ENCODE measurements around the gene ERP44.
A peak's percentile ranks its signal among the peaks of the same experiment; 100 is the strongest.
"Not testable (repeated sequence)": the region's sequence is repeated elsewhere in the genome, so short reads cannot be mapped to it uniquely, and the experiment has no call there.

Gene ERP44

DNA sequence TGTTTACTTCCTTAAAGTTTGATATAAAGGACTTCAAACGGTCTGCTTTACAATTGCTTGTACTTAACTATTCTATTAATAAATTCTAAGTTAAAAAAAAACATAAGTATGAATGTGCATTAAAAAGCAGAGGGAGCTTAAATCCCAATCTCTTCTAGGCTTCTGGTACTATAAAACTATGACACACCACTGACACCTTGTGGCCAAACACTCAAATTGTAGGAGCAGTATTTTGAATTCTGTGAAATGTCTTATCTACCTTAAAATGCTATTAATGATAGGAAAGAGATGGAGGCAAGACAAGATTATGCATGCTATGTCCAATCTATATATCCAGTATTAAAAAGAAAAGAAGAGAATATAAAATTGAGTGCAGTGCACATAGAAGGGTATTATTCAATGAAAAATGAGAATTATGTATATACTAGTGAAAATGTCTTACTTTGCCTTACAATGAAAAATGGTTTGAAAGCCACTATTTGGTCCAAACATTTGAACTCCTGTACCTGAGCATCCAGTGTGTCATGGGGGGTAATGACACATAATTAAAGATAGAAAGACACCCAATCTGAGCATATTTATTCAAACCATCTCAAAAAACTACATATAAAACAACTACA is 87.6 kb downstream of the ERP44 start:
- TF ChIP-seq, protein P1, sequence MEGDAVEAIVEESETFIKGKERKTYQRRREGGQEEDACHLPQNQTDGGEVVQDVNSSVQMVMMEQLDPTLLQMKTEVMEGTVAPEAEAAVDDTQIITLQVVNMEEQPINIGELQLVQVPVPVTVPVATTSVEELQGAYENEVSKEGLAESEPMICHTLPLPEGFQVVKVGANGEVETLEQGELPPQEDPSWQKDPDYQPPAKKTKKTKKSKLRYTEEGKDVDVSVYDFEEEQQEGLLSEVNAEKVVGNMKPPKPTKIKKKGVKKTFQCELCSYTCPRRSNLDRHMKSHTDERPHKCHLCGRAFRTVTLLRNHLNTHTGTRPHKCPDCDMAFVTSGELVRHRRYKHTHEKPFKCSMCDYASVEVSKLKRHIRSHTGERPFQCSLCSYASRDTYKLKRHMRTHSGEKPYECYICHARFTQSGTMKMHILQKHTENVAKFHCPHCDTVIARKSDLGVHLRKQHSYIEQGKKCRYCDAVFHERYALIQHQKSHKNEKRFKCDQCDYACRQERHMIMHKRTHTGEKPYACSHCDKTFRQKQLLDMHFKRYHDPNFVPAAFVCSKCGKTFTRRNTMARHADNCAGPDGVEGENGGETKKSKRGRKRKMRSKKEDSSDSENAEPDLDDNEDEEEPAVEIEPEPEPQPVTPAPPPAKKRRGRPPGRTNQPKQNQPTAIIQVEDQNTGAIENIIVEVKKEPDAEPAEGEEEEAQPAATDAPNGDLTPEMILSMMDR (IDR thresholded peaks at IDR 0.05; ENCODE audit: insufficient read depth, low read depth, low read length, missing control alignments) = peak; percentile 44
- DNase-seq (ENCODE audit: low read depth) = peak; percentile 65
- H3K4me3 ChIP-seq (ENCODE audit: low read length) = no peak overlapping the region

DNA sequence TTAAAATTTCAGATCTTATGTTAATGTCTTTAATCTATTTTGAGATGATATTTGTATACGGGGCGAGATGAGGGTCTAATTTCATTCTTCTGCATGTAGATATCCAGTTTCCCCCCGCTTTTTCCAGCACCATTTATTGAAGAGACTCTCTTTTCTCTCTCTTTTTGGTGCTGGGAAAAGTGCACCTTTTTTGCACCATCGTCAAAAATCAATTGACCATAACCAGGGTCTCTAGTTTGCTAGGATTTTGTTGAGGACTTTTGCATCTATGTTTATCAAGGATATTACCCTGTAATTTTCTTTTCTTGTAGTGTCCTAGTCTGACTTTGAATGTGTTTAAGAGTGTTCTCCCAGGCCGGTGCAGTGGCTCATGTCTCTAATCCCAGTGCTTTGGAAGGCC is 99.0 kb downstream of the ERP44 start:
- TF ChIP-seq, protein P1 (IDR thresholded peaks at IDR 0.05; ENCODE audit: insufficient read depth, low read depth, low read length, missing control alignments) = no peak
- DNase-seq (ENCODE audit: low read depth) = no peak
- H3K4me3 ChIP-seq (ENCODE audit: low read length) = no peak overlapping the region

DNA sequence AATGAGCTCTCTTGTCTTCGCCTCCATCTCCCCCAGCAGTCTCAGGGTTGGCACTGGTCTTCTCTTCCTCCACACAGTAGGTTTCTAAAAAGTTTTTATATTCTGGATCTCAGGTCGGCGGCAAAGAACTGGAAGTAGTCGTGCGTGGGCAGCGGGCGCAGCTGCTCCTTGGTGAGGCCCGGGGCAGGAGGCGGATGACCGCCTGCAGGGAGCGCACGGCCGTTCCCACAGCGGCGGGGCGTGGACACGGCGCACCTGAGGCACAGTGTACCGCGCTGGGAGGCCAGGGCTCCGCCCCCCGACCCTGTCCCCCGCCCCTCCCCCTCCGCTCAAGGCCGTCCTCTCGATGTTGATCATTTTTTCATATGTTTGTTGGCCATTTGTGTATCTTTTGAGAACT is 99.9 kb downstream of the ERP44 start:
- TF ChIP-seq, protein P1 (IDR thresholded peaks at IDR 0.05; ENCODE audit: insufficient read depth, low read depth, low read length, missing control alignments) = no peak
- H3K4me3 ChIP-seq (ENCODE audit: low read length) = no peak overlapping the region
- DNase-seq (ENCODE audit: low read depth) = no peak

DNA sequence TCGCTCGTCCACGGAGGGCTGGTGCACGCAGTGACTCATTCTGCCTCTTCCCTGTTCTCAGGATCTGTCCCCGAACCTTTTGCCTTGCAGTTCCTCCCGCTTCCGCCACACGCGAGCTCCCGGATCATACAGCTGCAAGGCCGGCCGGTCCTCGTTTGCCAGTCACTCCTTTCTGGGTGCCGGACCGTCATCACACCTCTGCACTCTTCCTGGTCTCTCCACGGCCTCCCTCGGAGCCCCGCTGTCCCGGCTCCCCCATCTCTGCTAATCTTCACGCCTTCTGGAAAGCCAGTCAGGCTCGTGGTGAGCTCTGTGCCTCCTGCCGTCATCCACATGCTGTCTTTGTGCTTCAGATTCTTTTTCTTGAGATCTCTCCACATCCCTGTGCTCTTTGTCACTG is 100.5 kb downstream of the ERP44 start:
- H3K4me3 ChIP-seq (ENCODE audit: low read length) = no peak overlapping the region
- no peak for DNase-seq (ENCODE audit: low read depth)
- TF ChIP-seq, protein P1 (IDR thresholded peaks at IDR 0.05; ENCODE audit: insufficient read depth, low read depth, low read length, missing control alignments) = no peak

DNA sequence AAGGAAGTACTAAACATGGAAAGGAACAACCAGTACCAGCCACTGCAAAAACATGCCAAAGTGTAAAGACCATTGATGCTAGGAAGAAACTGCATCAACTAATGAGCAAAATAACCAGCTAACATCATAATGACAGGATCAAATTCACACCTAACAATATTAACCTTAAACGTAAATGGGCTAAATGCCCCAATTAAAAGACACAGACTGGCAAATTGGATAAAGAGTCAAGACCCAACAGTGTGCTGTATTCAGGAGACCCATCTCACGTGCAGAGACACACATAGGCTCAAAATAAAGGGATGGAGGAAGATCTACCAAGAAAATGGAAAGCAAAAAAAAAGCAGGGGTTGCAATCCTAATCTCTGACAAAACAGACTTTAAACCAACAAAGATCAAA is 108.3 kb downstream of the ERP44 start:
- not testable (repeated sequence) for DNase-seq (ENCODE audit: low read depth); H3K4me3 ChIP-seq (ENCODE audit: low read length)

DNA sequence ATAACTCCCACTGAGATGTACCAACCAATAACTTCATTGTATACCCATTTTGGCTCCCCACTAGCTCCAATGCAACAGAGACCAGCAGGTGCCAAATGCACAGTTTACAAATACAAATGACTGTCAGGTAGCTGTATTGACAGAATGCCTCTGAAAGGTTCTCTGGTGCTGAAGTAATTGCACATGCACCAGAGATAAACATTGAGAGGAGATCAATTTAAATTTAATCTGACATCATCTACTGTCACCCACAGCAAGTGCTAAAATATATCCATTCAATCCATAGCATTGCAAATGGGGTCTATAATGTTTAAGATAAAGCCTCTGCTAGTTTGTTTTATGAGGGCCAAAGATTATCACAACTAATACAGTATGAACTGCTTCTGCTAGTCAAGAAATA is 112.2 kb downstream of the ERP44 start:
- H3K4me3 ChIP-seq (ENCODE audit: low read length) = no peak overlapping the region
- TF ChIP-seq, protein P1 (IDR thresholded peaks at IDR 0.05; ENCODE audit: insufficient read depth, low read depth, low read length, missing control alignments) = no peak
- DNase-seq (ENCODE audit: low read depth) = no peak

DNA sequence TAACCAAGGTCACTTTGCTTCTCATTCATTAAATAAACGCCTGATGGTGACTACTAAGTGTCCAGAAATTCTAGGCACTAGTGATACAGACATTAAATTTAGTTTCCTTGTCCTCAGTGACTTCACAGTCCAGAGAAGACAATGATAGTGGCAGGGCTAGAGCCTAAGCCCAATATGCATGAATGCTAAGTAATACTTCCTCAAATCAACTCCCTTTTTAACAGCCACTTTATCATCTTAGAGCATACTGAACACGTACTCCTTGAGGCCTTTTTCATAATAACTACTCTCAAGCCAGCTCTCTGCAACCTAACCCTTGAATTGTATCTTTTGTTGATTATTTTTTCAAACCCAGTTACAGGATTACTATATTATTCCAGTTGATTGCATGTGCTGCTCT is 118.2 kb downstream of the ERP44 start:
- no peak overlapping the region for H3K4me3 ChIP-seq (ENCODE audit: low read length)
- no peak for DNase-seq (ENCODE audit: low read depth)
- TF ChIP-seq, protein P1 (IDR thresholded peaks at IDR 0.05; ENCODE audit: insufficient read depth, low read depth, low read length, missing control alignments) = no peak
